GM18505 (cell line): ENCODE measurements around the gene MYMK.

Experiments used
- ATAC-seq: cut with Tn5 transposase; IDR thresholded peaks from one replicate; pipeline ENCODE4 v1.9.1; 2021; ENCODE audit not compliant: unreplicated experiment
- POLR2A ChIP-seq: IDR thresholded peaks from 4 replicates; pipeline ENCODE4 v1.6.1; 2011; ENCODE audit warnings: borderline replicate concordance; ENCODE audit not compliant: insufficient read depth, insufficient read length; ENCODE audit errors: extremely low read depth

The MYMK gene

GRCh38 chr9:133563291-133563796 lies 38.6 kb upstream of the MYMK start:
- no peak for TF ChIP-seq POLR2A
- ATAC-seq = no peak

- ATAC-seq = no peak
- TF ChIP-seq POLR2A = no peak
Observed at GRCh38 chr9:133562611-133563290, 38.0 kb upstream of the MYMK start.

GRCh38 chr9:133561976-133562554 lies 37.3 kb upstream of the MYMK start:
- ATAC-seq = no peak
- no peak for TF ChIP-seq POLR2A

DNA sequence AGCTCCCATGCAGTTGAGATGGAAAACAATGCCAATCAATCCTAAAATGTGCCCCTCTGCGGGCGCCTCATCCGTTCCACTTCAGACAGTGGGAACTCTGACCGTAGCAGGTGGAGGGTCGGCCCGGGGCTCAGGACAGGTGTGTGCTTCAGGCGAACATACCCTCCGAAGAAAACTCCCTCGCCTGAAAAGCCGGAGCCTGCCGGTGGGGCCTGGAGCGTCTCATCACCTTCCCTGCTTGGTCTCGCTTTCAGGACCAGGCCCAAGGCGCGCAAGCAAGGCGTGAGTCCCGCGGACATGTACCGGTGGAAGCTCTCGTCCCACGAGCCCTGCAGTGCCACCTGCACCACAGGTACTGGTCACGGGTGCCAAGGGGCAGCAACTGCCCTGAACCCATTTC lies 36.2 kb upstream of the MYMK start:
- no peak for ATAC-seq
- no peak for TF ChIP-seq POLR2A

DNA sequence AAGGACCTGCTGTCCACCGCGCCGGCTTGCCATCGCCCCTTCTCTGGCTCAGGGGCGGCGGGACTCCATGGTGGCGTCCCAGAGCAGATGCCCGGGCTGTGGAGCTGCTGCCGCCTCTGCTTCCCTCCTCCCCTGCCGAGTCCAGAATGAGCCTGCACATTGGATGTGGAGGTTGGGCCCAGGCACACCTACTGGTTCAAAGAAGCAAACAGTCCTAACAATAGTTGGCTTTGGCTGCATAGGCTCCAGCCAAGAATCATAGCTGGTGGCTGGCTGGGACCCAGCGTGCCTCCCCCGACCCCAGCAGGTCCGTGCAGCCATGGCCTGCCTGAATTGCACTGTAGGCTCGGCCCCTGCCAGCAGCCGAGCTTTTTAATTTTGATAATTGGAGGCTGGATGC lies 35.6 kb upstream of the MYMK start:
- no peak for ATAC-seq

GRCh38 chr9:133558191-133559126 lies 33.7 kb upstream of the MYMK start:
- TF ChIP-seq POLR2A = no peak
- ATAC-seq = no peak

More for the DNA sequence above, 35.6 kb upstream of the MYMK start:
- TF ChIP-seq POLR2A = no peak

- TF ChIP-seq POLR2A = no peak
- ATAC-seq = no peak
Observed at GRCh38 chr9:133557581-133557980, 32.8 kb upstream of the MYMK start.

DNA sequence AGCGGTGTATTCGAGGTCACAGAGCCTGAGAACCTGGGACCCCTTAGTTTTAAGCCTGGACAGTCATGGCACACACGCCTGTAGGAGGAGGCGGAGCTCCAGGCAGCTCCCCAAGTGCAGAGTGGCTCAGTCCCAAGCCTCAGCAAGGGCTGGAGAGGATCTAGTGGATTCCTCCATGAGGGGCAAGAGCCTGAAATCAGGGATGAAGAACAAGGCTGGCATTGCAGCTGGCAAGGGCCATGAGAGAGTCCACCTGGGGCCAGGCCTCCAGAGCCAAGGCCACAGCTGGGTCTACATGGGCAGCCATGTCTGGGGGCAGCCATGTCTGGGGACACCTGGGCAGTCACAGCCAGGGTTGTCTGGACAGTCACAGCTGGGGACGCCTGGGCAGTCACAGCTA lies 31.6 kb upstream of the MYMK start:
- ATAC-seq = no peak
- TF ChIP-seq POLR2A = no peak

DNA sequence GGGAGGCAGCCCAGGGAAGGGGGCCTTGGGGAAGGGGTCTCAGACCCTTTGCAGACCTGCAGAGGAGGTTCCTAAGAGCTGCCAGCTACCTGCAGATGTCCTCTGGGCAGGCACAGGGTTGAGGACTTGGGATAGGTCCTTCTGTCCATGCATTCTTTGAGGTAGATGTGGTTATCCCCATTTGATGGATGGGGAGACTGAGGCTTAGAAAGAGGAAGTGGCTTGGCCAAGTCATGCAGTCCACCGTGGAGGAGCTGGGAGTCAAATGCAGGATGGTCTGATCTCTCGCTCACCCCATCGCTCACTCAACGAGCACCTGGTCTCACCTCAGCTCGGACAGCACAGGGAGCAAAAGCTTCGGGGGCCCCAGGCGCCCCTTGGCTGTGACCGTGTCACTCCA lies 30.0 kb upstream of the MYMK start:
- ATAC-seq = no peak
- TF ChIP-seq POLR2A = no peak

DNA sequence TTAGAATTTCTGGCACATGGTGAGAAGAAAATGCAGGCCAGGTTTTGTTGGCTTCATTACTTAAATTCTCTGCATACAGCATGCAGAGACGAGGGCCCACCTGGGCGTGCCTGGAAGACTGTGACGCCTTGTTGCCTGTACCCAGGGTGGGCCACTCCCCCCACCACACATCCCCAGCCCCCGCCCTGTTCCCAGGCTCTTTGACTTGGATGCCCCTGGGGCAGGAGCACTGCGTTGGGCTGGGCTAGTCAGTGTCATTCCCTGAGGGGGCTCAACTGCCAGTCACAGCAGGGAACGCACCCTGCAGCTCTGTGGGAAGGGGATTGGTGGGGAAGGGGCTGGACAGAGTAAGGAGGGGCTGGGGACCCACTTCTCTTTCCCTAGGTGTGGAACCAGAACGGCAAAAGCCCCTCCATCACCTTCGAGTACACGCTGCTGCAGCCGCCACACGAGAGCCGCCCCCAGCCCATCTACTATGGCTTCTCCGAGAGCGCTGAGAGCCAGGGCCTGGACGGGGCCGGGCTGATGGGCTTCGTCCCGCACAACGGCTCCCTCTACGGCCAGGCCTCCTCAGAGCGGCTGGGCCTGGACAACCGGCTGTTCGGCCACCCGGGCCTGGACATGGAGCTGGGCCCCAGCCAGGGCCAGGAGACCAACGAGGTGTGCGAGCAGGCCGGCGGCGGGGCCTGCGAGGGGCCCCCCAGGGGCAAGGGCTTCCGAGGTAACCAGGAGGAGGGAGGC lies 29.4 kb upstream of the MYMK start:
- no peak for ATAC-seq
- TF ChIP-seq POLR2A = no peak

DNA sequence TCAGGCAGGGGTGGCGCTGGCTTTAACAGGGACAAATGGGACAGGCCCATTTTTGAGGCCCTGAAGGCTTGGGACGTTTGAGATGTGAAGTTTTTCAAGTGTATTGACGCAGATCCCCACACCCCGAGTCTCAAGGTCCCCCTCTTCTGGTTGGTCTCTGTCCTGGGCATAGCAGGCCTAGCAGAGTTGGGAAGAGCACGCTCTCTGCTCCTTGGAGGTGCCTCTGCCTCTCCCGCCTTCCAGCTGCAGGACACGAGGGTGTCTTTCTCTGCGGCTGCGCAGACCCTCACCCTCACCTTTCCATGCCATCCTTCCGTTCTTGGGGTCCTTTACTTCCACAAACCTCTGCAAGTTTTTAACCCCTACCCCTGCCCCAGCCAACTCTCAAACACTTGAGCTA lies 28.4 kb upstream of the MYMK start:
- ATAC-seq = no peak
- TF ChIP-seq POLR2A = no peak

- ATAC-seq = no peak
Observed at GRCh38 chr9:133552236-133552635, 27.5 kb upstream of the MYMK start.

DNA sequence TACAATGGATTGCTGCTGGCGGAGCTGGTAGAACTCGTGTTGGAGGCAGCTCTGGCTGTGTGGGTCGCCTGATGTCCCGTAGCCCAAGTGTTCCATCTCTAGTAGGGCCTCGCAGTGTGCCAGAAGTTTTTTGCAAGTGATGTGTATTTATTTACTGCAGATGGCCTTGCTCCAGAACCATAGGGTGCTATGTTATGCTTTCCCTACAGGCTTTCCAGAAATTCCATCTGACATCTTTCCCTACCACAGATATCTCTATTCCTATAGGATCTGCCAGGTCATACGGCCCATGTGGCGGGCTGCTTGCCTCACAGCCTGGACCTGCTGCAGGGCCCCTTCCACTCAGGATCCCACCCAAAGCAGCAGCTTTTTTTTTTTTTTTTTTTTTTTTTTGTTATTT lies 26.7 kb upstream of the MYMK start:
- no peak for TF ChIP-seq POLR2A

More at GRCh38 chr9:133552236-133552635, 27.5 kb upstream of the MYMK start:
- no peak for TF ChIP-seq POLR2A

More for the DNA sequence above, 26.7 kb upstream of the MYMK start:
- ATAC-seq = no peak
